Kidney epithelial cell (primary cell): ENCODE data around the gene L3MBTL4. TPM values are rescaled to one million over a fixed set of nuclear protein-coding genes. Genes with fewer than 3 reads are reported as not detected.

ENCODE experiments used
- DNase-seq: peaks from one replicate; pipeline ENCODE4 v3.0.0-alpha.2; 2010; ENCODE audit warnings: low read depth
- H3K27me3 ChIP-seq: 2 replicates; pipeline ENCODE4 v1.6.0; 2011; ENCODE audit warnings: low read length; ENCODE audit not compliant: control insufficient read depth, insufficient read depth
- H3K36me3 ChIP-seq: 2 replicates; pipeline ENCODE4 v1.5.1; 2011; ENCODE audit warnings: low read length; ENCODE audit not compliant: control insufficient read depth, insufficient read depth
- H3K4me3 ChIP-seq: 2 replicates; pipeline ENCODE4 v1.5.1; 2011; ENCODE audit warnings: low read depth, mild to moderate bottlenecking, control low read depth, low read length
- CTCF ChIP-seq: IDR thresholded peaks from 2 replicates; pipeline ENCODE4 v1.5.1; 2011; ENCODE audit warnings: mild to moderate bottlenecking, moderate library complexity, low read length, control low read depth, inconsistent platforms; ENCODE audit not compliant: insufficient read depth, poor library complexity, severe bottlenecking
- total RNA-seq: library from RNA; depleted of rRNA; stranded (reverse); fragments of >200 nt; gene quantifications from 2 replicates; pipeline ENCODE4 v1.2.3, GENCODE V29; 2015

The L3MBTL4 gene
- total RNA-seq, 1 donor from 2014 or later: 9.8 TPM

- TF ChIP-seq CTCF: no peak
- no peak for DNase-seq
- no peak overlapping the region for H3K4me3 ChIP-seq
- no peaks in the 10 kb centered on the region for H3K36me3 ChIP-seq
- H3K27me3 ChIP-seq: no peaks in the 10 kb centered on the region
Observed at GRCh38 chr18:6107794-6108193, 306.9 kb downstream of the L3MBTL4 start.

- H3K27me3 ChIP-seq: no peaks in the 10 kb centered on the region
- H3K36me3 ChIP-seq: no peaks in the 10 kb centered on the region
- DNase-seq: no peak
- no peak for TF ChIP-seq CTCF
- H3K4me3 ChIP-seq: no peak overlapping the region
Observed at GRCh38 chr18:6106091-6106685, 308.5 kb downstream of the L3MBTL4 start.

- H3K36me3 ChIP-seq: no peaks in the 10 kb centered on the region
- DNase-seq: no peak
- TF ChIP-seq CTCF: no peak
- no peaks in the 10 kb centered on the region for H3K27me3 ChIP-seq
- no peak overlapping the region for H3K4me3 ChIP-seq
Observed at GRCh38 chr18:6103741-6104140, 311.0 kb downstream of the L3MBTL4 start.

- Histone ChIP-seq H3K27me3 (no peaks in the 10 kb centered on the region), H3K36me3 (no peaks in the 10 kb centered on the region), H3K4me3 (no peak overlapping the region)
- no peak for TF ChIP-seq CTCF
- no peak for DNase-seq
Observed at GRCh38 chr18:6096730-6097129, 318.0 kb downstream of the L3MBTL4 start.

- Histone ChIP-seq H3K4me3 (no peak overlapping the region), H3K27me3 (no peaks in the 10 kb centered on the region), H3K36me3 (no peaks in the 10 kb centered on the region)
- no peak for TF ChIP-seq CTCF
- DNase-seq: no peak
Observed at GRCh38 chr18:6088432-6088831, 326.3 kb downstream of the L3MBTL4 start.

GRCh38 chr18:6086731-6087130, 328.0 kb downstream of the L3MBTL4 start:
- no peak for TF ChIP-seq CTCF
- Histone ChIP-seq H3K36me3 (no peaks in the 10 kb centered on the region), H3K4me3 (no peak overlapping the region), H3K27me3 (no peaks in the 10 kb centered on the region)
- DNase-seq: no peak
